ENCODE results near the gene JAG1. TPM values are rescaled to one million over a fixed set of nuclear protein-coding genes. Genes with fewer than 3 reads are reported as not detected.
"Not testable (repeated sequence)": the region's sequence is repeated elsewhere in the genome, so short reads cannot be mapped to it uniquely, and the experiment has no call there.

JAG1 gene
- total RNA-seq, 1 donor from 2014 or later, result 278 TPM

- Mint-ChIP-seq H3K4me1 (ENCODE audit: low read depth, unreplicated experiment) (peaks cover 35% of the 10 kb centered on the region), H3K4me3 (ENCODE audit: unreplicated experiment) (no peak overlapping the region), H3K27ac (ENCODE audit: unreplicated experiment) (peak overlapping the region; percentile 83), H3K36me3 (ENCODE audit: low read depth, unreplicated experiment) (peaks cover 1% of the 10 kb centered on the region), H3K27me3 (ENCODE audit: low read depth, unreplicated experiment) (no peaks in the 10 kb centered on the region), H3K9me3 (ENCODE audit: unreplicated experiment) (no peaks in the 10 kb centered on the region)
- no peaks in the 10 kb centered on the region for H4K20me1 ChIP-seq (ENCODE audit: insufficient read depth, low read length)
- H3K79me2 ChIP-seq (ENCODE audit: insufficient read depth, low read length), result no peaks in the 10 kb centered on the region
- no peak overlapping the region for H3K4me3 ChIP-seq (ENCODE audit: insufficient read depth, low read depth, low read length)
- no peaks in the 10 kb centered on the region for H3K27me3 ChIP-seq (ENCODE audit: insufficient read depth, low read length)
- DNase-seq (ENCODE audit: low read depth), result no peak
- H3K9me3 ChIP-seq (ENCODE audit: insufficient read depth, low read depth, low read length), result no peaks in the 10 kb centered on the region
- peak overlapping the region; percentile 73 for H3K27ac ChIP-seq (ENCODE audit: low read depth, low read length)
- FAIRE-seq, result no peak
- no peaks in the 10 kb centered on the region for H3K36me3 ChIP-seq (ENCODE audit: insufficient read depth, low read length)
- no peak overlapping the region for H2AFZ ChIP-seq (ENCODE audit: low read depth, low read length)
- H3K4me2 ChIP-seq (ENCODE audit: low read length), result no peak overlapping the region
- peak overlapping the region; percentile 12 for H3K9ac ChIP-seq (ENCODE audit: low read length)
- peaks cover 27% of the 10 kb centered on the region for H3K4me1 ChIP-seq (ENCODE audit: insufficient read depth, low read length)
- TF ChIP-seq, protein P1, sequence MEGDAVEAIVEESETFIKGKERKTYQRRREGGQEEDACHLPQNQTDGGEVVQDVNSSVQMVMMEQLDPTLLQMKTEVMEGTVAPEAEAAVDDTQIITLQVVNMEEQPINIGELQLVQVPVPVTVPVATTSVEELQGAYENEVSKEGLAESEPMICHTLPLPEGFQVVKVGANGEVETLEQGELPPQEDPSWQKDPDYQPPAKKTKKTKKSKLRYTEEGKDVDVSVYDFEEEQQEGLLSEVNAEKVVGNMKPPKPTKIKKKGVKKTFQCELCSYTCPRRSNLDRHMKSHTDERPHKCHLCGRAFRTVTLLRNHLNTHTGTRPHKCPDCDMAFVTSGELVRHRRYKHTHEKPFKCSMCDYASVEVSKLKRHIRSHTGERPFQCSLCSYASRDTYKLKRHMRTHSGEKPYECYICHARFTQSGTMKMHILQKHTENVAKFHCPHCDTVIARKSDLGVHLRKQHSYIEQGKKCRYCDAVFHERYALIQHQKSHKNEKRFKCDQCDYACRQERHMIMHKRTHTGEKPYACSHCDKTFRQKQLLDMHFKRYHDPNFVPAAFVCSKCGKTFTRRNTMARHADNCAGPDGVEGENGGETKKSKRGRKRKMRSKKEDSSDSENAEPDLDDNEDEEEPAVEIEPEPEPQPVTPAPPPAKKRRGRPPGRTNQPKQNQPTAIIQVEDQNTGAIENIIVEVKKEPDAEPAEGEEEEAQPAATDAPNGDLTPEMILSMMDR (IDR thresholded peaks at IDR 0.05; ENCODE audit: insufficient read depth, low read depth, low read length), result no peak
- no peak for TF ChIP-seq EZH2 (IDR thresholded peaks at IDR 0.05; ENCODE audit: insufficient read depth, low read length)
Observed at GRCh38 chr20:10618611-10619245, 55.1 kb downstream of the JAG1 start.

DNA sequence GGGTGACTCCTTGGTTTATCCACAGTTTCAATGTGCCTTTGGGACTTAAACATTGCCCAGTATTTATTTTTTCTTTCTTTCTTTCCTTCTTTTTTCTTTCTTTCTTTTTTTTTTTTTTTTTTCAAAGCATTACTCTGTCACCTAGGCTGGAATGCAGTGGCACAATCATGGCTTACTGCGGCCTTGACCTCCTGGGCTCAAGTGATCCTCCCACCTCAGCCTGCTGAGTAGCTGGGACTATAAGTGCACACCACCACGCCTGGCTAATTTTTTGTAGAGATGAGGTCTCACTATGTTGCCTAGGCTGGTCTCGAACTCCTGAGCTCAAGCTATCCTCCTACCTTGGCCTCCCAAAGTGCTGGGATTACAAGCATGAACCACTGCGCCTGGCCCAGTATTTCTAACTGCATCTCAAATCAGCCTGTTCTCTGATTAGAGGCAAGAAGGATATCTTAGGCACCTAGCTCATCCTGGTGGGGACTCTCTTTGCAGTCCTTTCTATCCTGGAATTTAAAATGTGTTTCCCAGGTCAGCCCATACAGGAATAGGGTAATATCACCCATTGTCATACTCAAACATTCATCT, 56.2 kb downstream of the JAG1 start:
- H3K4me3 Mint-ChIP-seq (ENCODE audit: unreplicated experiment); H2AFZ ChIP-seq (ENCODE audit: low read depth, low read length); H3K27ac ChIP-seq (ENCODE audit: low read depth, low read length); H3K36me3 ChIP-seq (ENCODE audit: insufficient read depth, low read length); H3K79me2 ChIP-seq (ENCODE audit: insufficient read depth, low read length); H3K9me3 Mint-ChIP-seq (ENCODE audit: unreplicated experiment); DNase-seq (ENCODE audit: low read depth); H3K27me3 Mint-ChIP-seq (ENCODE audit: low read depth, unreplicated experiment); H3K9me3 ChIP-seq (ENCODE audit: insufficient read depth, low read depth, low read length); H3K36me3 Mint-ChIP-seq (ENCODE audit: low read depth, unreplicated experiment); FAIRE-seq; H3K4me3 ChIP-seq (ENCODE audit: insufficient read depth, low read depth, low read length); H3K4me2 ChIP-seq (ENCODE audit: low read length); H3K27ac Mint-ChIP-seq (ENCODE audit: unreplicated experiment); H3K27me3 ChIP-seq (ENCODE audit: insufficient read depth, low read length); H3K9ac ChIP-seq (ENCODE audit: low read length); H4K20me1 ChIP-seq (ENCODE audit: insufficient read depth, low read length): not testable (repeated sequence)
- peaks cover 29% of the 10 kb centered on the region for H3K4me1 Mint-ChIP-seq (ENCODE audit: low read depth, unreplicated experiment)
- H3K4me1 ChIP-seq (ENCODE audit: insufficient read depth, low read length), result peaks cover 18% of the 10 kb centered on the region

DNA sequence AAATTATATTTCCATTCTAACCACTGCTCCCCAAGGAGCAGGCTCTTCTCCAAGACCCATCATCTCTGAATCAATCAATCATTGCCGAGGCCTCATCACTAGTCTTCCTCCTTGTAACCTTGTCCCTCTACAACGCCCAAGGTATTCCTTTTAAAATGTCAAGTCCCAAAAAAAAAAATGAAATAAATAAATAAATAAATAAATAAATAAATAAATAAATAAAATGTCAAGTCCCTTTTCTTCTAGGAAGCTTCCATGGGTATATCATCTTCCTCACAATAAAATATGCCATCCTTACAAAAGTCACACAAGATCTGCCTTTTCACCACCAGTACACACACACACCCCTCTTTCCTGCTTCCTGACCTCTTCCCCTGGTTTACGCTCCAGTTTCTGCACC, 57.6 kb downstream of the JAG1 start:
- Histone ChIP-seq H2AFZ (ENCODE audit: low read depth, low read length) (no peak overlapping the region), H4K20me1 (ENCODE audit: insufficient read depth, low read length) (no peaks in the 10 kb centered on the region), H3K4me2 (ENCODE audit: low read length) (no peak overlapping the region), H3K36me3 (ENCODE audit: insufficient read depth, low read length) (no peaks in the 10 kb centered on the region), H3K27ac (ENCODE audit: low read depth, low read length) (no peak overlapping the region), H3K79me2 (ENCODE audit: insufficient read depth, low read length) (no peaks in the 10 kb centered on the region), H3K4me3 (ENCODE audit: insufficient read depth, low read depth, low read length) (no peak overlapping the region), H3K9ac (ENCODE audit: low read length) (no peak overlapping the region), H3K27me3 (ENCODE audit: insufficient read depth, low read length) (no peaks in the 10 kb centered on the region), H3K4me1 (ENCODE audit: insufficient read depth, low read length) (peaks cover 12% of the 10 kb centered on the region), H3K9me3 (ENCODE audit: insufficient read depth, low read depth, low read length) (no peaks in the 10 kb centered on the region)
- H3K9me3 Mint-ChIP-seq (ENCODE audit: unreplicated experiment), result peaks cover 3% of the 10 kb centered on the region
- peaks cover 18% of the 10 kb centered on the region for H3K4me1 Mint-ChIP-seq (ENCODE audit: low read depth, unreplicated experiment)
- no peak overlapping the region for H3K27ac Mint-ChIP-seq (ENCODE audit: unreplicated experiment)
- FAIRE-seq (no peak), DNase-seq (ENCODE audit: low read depth) (no peak)
- no peak overlapping the region for H3K4me3 Mint-ChIP-seq (ENCODE audit: unreplicated experiment)
- TF ChIP-seq, protein P1 (IDR thresholded peaks at IDR 0.05; ENCODE audit: insufficient read depth, low read depth, low read length), result no peak
- TF ChIP-seq EZH2 (IDR thresholded peaks at IDR 0.05; ENCODE audit: insufficient read depth, low read length), result no peak
- H3K36me3 Mint-ChIP-seq (ENCODE audit: low read depth, unreplicated experiment), result peaks cover 9% of the 10 kb centered on the region
- H3K27me3 Mint-ChIP-seq (ENCODE audit: low read depth, unreplicated experiment), result no peaks in the 10 kb centered on the region

All from astrocyte (in vitro differentiated cells and primary cell).